Keratinocyte (primary cell): ENCODE results near the gene RFX3. TPM values are rescaled to one million over a fixed set of nuclear protein-coding genes. Genes with fewer than 3 reads are reported as not detected.

Source experiments
- DNase-seq: peaks from one replicate; pipeline ENCODE4 v3.0.0-alpha.2; 2011; ENCODE audit warnings: low read depth, missing footprints, low spot score
- FAIRE-seq: peaks from 2 replicates; lab custom pipeline; 2011; peaks lifted over from hg19 to GRCh38; lab: Jason Lieb, UNC
- H2AFZ ChIP-seq: 2 replicates; pipeline ENCODE4 v1.6.0; 2012; ENCODE audit warnings: low read length, control low read depth, inconsistent platforms; ENCODE audit not compliant: control insufficient read depth
- H3K27ac ChIP-seq: 2 replicates; pipeline ENCODE4 v1.5.1; 2011; ENCODE audit warnings: low read length; ENCODE audit not compliant: control insufficient read depth, insufficient read depth
- H3K27me3 ChIP-seq: 3 replicates; pipeline ENCODE4 v1.6.0; 2011; ENCODE audit warnings: low read length; ENCODE audit not compliant: control insufficient read depth, insufficient read depth; ENCODE audit errors: extremely low read depth
- H3K36me3 ChIP-seq, 2 experiments: 2 replicates in 1 of 2; 3 replicates in 1 of 2; pipeline ENCODE4 v1.5.1; 2011; ENCODE audit warnings: low read length in 2 of 2, mild to moderate bottlenecking in 1 of 2; ENCODE audit not compliant: control insufficient read depth in 2 of 2, insufficient read depth in 2 of 2; ENCODE audit errors: extremely low read depth in 1 of 2
- H3K4me1 ChIP-seq: 3 replicates; pipeline ENCODE4 v1.5.1; 2011; ENCODE audit warnings: low read length; ENCODE audit not compliant: control insufficient read depth, insufficient read depth; ENCODE audit errors: extremely low read depth
- H3K4me2 ChIP-seq: 3 replicates; pipeline ENCODE4 v1.6.0; 2011; ENCODE audit warnings: low read depth, low read length; ENCODE audit not compliant: control insufficient read depth, insufficient read depth; ENCODE audit errors: extremely low read depth
- H3K4me3 ChIP-seq, 3 experiments: fragments of 200-600 bp in 1 of 3; sonication (generic) in 1 of 3; 2 replicates in 2 of 3; 3 replicates in 1 of 3; pipeline ENCODE4 v1.5.1; 2011 to 2016; ENCODE audit warnings: low read length in 3 of 3, mild to moderate bottlenecking in 3 of 3, control low read depth in 2 of 3, inconsistent platforms in 1 of 3, low read depth in 1 of 3, mixed read lengths in 1 of 3, mixed run types in 1 of 3, moderate library complexity in 1 of 3; ENCODE audit not compliant: control insufficient read depth in 2 of 3, insufficient read depth in 2 of 3; ENCODE audit errors: extremely low read depth in 1 of 3
- H3K79me2 ChIP-seq: 2 replicates; pipeline ENCODE4 v1.6.0; 2012; ENCODE audit warnings: low read length; ENCODE audit not compliant: control insufficient read depth, insufficient read depth
- H3K9ac ChIP-seq: 3 replicates; pipeline ENCODE4 v1.6.0; 2011; ENCODE audit warnings: low read length; ENCODE audit not compliant: control insufficient read depth, insufficient read depth; ENCODE audit errors: extremely low read depth
- H3K9me1 ChIP-seq: 3 replicates; pipeline ENCODE4 v1.6.0; 2011; ENCODE audit warnings: low read length; ENCODE audit not compliant: control insufficient read depth, insufficient read depth; ENCODE audit errors: extremely low read depth
- H3K9me3 ChIP-seq: 2 replicates; pipeline ENCODE4 v1.5.1; 2012; ENCODE audit warnings: low read depth, low read length; ENCODE audit not compliant: control insufficient read depth
- H4K20me1 ChIP-seq: 3 replicates; pipeline ENCODE4 v1.6.0; 2011; ENCODE audit warnings: low read length; ENCODE audit not compliant: control insufficient read depth, insufficient read depth; ENCODE audit errors: extremely low read depth
- CTCF ChIP-seq, 3 experiments: IDR thresholded peaks in 1 of 3; conservative IDR thresholded peaks in 1 of 3; optimal IDR thresholded peaks in 1 of 3; 2 replicates in 2 of 3; 3 replicates in 1 of 3; pipeline versions ENCODE3 to v1.5.1; 2011; ENCODE audit warnings: low read length in 3 of 3, mild to moderate bottlenecking in 3 of 3, moderate library complexity in 2 of 3, control low read depth in 1 of 3, inconsistent platforms in 1 of 3; ENCODE audit not compliant: insufficient read depth in 2 of 3; ENCODE audit errors: extremely low read depth in 1 of 3
- EZH2 ChIP-seq: IDR thresholded peaks from one replicate; pipeline ENCODE4 v1.6.1; 2012; ENCODE audit warnings: inconsistent platforms, mild to moderate bottlenecking, low read length, moderate library complexity
- dilution Hi-C: fragments of 300-500 bp; cut with MboI; formaldehyde crosslinking; loops from one replicate; pipeline ENCODE4 v1.7.0; 2020; ENCODE audit warnings: low sequenced_read_pairs; ENCODE audit not compliant: extremely low pct_ligation_motif_present
- polyA plus RNA-seq, 5 experiments: library from polyadenylated mRNA; depleted of rRNA in 3 of 5; stranded (reverse) in 3 of 5; stranded (forward) in 1 of 5; unstranded in 1 of 5; fragments of >200 nt; gene quantifications; 1 replicate in 1 of 5; 2 replicates in 3 of 5; 3 replicates in 1 of 5; pipeline versions ENCODE4 v1.2.1 to v1.2.3, GENCODE V29; 2011 to 2012; ENCODE audit warnings: missing spikeins in 2 of 5, low read depth in 1 of 5, low replicate concordance in 1 of 5

RFX3 gene
- polyA plus RNA-seq, 1 donor (not counting 4 experiments of a cell fraction or from before 2014, with no cell fraction given), result 1.8 TPM

GRCh38 chr9:3507395-3508077 lies 18.3 kb downstream of the RFX3 start:
- H3K4me1 ChIP-seq, result peaks cover 10% of the 10 kb centered on the region
- no peak overlapping the region for H3K4me2 ChIP-seq
- TF ChIP-seq EZH2 (no peak), CTCF (optimal IDR thresholded peaks at IDR 0.05 in 1 of 3, IDR thresholded peaks at IDR 0.05 in 1 of 3, conservative IDR thresholded peaks at IDR 0.05 in 1 of 3; ENCODE audit: extremely low read depth in 1 of 3, insufficient read depth in 2 of 3, low read length in 3 of 3) (no peak)
- H3K27me3 ChIP-seq, result no peaks in the 10 kb centered on the region
- no peaks in the 10 kb centered on the region for H3K36me3 ChIP-seq
- FAIRE-seq, result no peak
- no peak overlapping the region for H2AFZ ChIP-seq
- no peak overlapping the region for H3K4me3 ChIP-seq
- no peaks in the 10 kb centered on the region for H3K79me2 ChIP-seq
- no peak for DNase-seq
- no peaks in the 10 kb centered on the region for H3K9me1 ChIP-seq
- H4K20me1 ChIP-seq, result no peaks in the 10 kb centered on the region
- no peaks in the 10 kb centered on the region for H3K9me3 ChIP-seq
- no peak overlapping the region for H3K27ac ChIP-seq
- no peak overlapping the region for H3K9ac ChIP-seq
- dilution Hi-C loops, result no loop called here

GRCh38 chr9:3506164-3506563 lies 19.6 kb downstream of the RFX3 start:
- dilution Hi-C loops, result no loop called here
- Histone ChIP-seq H3K4me3 (no peak overlapping the region), H3K27ac (no peak overlapping the region), H3K9me1 (no peaks in the 10 kb centered on the region), H3K4me1 (peaks cover 10% of the 10 kb centered on the region), H3K4me2 (no peak overlapping the region), H3K36me3 (no peaks in the 10 kb centered on the region), H3K9me3 (no peaks in the 10 kb centered on the region), H3K9ac (no peak overlapping the region), H2AFZ (no peak overlapping the region), H4K20me1 (no peaks in the 10 kb centered on the region), H3K79me2 (no peaks in the 10 kb centered on the region), H3K27me3 (no peaks in the 10 kb centered on the region)
- no peak for TF ChIP-seq CTCF (optimal IDR thresholded peaks at IDR 0.05 in 1 of 3, IDR thresholded peaks at IDR 0.05 in 1 of 3, conservative IDR thresholded peaks at IDR 0.05 in 1 of 3; ENCODE audit: extremely low read depth in 1 of 3, insufficient read depth in 2 of 3, low read length in 3 of 3)
- no peak for TF ChIP-seq EZH2
- no peak for DNase-seq
- FAIRE-seq, result no peak
